Kidney epithelial cell (primary cell): ENCODE results near the gene ZNF771. TPM values are rescaled to one million over a fixed set of nuclear protein-coding genes. Genes with fewer than 3 reads are reported as not detected.

Experiments
- DNase-seq: peaks from one replicate; pipeline ENCODE4 v3.0.0-alpha.2; 2010; ENCODE audit warnings: low read depth
- H3K27me3 ChIP-seq: 2 replicates; pipeline ENCODE4 v1.6.0; 2011; ENCODE audit warnings: low read length; ENCODE audit not compliant: control insufficient read depth, insufficient read depth
- H3K36me3 ChIP-seq: 2 replicates; pipeline ENCODE4 v1.5.1; 2011; ENCODE audit warnings: low read length; ENCODE audit not compliant: control insufficient read depth, insufficient read depth
- H3K4me3 ChIP-seq: 2 replicates; pipeline ENCODE4 v1.5.1; 2011; ENCODE audit warnings: low read depth, mild to moderate bottlenecking, control low read depth, low read length
- CTCF ChIP-seq: IDR thresholded peaks from 2 replicates; pipeline ENCODE4 v1.5.1; 2011; ENCODE audit warnings: mild to moderate bottlenecking, moderate library complexity, low read length, control low read depth, inconsistent platforms; ENCODE audit not compliant: insufficient read depth, poor library complexity, severe bottlenecking
- total RNA-seq: library from RNA; depleted of rRNA; stranded (reverse); fragments of >200 nt; gene quantifications from 2 replicates; pipeline ENCODE4 v1.2.3, GENCODE V29; 2015

ZNF771 gene
- total RNA-seq, 1 donor from 2014 or later = 16.7 TPM

GRCh38 chr16:30381291-30382041 lies 25.9 kb upstream of the ZNF771 start:
- Histone ChIP-seq H3K36me3 (peaks cover 1% of the 10 kb centered on the region), H3K27me3 (peaks cover 2% of the 10 kb centered on the region), H3K4me3 (no peak overlapping the region)
- DNase-seq = no peak
- no peak for TF ChIP-seq CTCF

GRCh38 chr16:30382111-30382881 lies 25.1 kb upstream of the ZNF771 start, which contains the start of gene SEPTIN1:
TSS of gene SEPTIN1 (minus strand) at chr16:30382561. CDS start at chr16:30382542, 19 bp downstream.
- H3K4me3 ChIP-seq = no peak within 1 kb of the TSS
- H3K36me3 ChIP-seq = peaks cover 1% of the 10 kb centered on the region
- no peak for TF ChIP-seq CTCF
- H3K27me3 ChIP-seq = peaks cover 2% of the 10 kb centered on the region
- DNase-seq = no peak

GRCh38 chr16:30383521-30383920 lies 23.9 kb upstream of the ZNF771 start:
- H3K4me3 ChIP-seq = no peak overlapping the region
- peaks cover 1% of the 10 kb centered on the region for H3K36me3 ChIP-seq
- peaks cover 2% of the 10 kb centered on the region for H3K27me3 ChIP-seq
- TF ChIP-seq CTCF = no peak
- no peak for DNase-seq

GRCh38 chr16:30394592-30395154 lies 12.7 kb upstream of the ZNF771 start:
- H3K36me3 ChIP-seq = no peaks in the 10 kb centered on the region
- TF ChIP-seq CTCF = no peak
- H3K4me3 ChIP-seq = peak overlapping the region; percentile 87
- no peaks in the 10 kb centered on the region for H3K27me3 ChIP-seq
- no peak for DNase-seq

- Histone ChIP-seq H3K4me3 (peak within 1 kb of the TSS; percentile 87), H3K27me3 (no peaks in the 10 kb centered on the region), H3K36me3 (no peaks in the 10 kb centered on the region)
- no peak for TF ChIP-seq CTCF
- no peak for DNase-seq
Observed at GRCh38 chr16:30395155-30395991, 12.0 kb upstream of the ZNF771 start, which contains the start of gene ZNF48. TSS of gene ZNF48 (plus strand) at chr16:30395420. CDS start at chr16:30395795, 375 bp downstream.
